ENCODE measurements around the gene TUT4.

- TF ChIP-seq POLR2A (IDR thresholded peaks at IDR 0.05), result no peak
- peak in 1 of 11 experiments; percentile 13 for TF ChIP-seq CTCF (IDR thresholded peaks at IDR 0.05 in 8 of 11, conservative IDR thresholded peaks at IDR 0.05 in 3 of 11)
- peak in 1 of 3 donors; percentile 72 for TF ChIP-seq POLR2AphosphoS5 (IDR thresholded peaks at IDR 0.05)
Observed at GRCh38 chr1:52552236-52552504, 722 bp downstream of the TUT4 start.
